GM12874 (cell line): Measurements from ENCODE around the gene KCNJ6.

ENCODE experiments used
- CTCF ChIP-seq: IDR thresholded peaks from 2 replicates; pipeline ENCODE4 v1.5.1; 2011; ENCODE audit warnings: low read depth, mild to moderate bottlenecking, control low read depth, low read length, moderate library complexity; ENCODE audit not compliant: insufficient read depth

KCNJ6 gene

DNA sequence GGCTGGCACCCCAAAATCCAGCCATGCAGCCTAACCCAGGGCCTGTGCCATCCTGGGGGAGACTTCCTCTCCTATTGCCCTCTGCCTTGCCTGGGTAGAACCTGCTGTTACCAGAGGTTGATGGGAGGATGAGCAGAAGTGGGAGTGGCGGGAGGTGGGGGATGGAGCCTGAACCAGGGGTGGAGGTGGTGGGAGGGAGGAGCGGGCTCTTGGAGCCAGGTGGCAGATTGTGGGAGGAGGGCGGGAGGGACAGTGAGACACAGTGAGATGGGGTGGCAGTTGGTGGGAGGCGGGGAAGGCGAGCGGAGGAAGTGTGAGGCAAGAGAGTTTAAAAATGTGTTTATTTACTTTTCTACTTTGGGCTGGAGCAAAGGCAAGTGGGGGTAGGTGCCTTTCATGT is 87.3 kb downstream of the KCNJ6 start:
- TF ChIP-seq CTCF = no peak

DNA sequence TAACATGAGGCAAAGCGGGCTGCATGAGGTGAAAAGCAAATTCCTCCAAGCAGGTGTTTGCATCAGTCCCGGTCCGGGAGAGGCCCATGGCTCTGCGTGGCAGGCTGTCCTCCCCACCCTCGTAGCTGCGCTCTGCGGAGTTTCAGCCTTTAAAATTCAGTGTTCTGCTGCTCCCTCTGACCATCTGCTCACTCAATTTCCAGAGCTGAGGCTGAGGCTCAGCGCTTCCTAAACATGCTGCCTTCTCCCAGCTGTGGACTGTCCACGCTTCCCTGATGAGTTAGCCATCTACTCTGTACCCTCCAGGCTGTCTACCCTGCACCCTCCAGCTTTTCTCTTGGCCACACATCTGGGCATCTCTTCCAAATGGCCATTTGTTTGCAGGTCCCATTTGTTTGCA is 87.7 kb downstream of the KCNJ6 start:
- TF ChIP-seq CTCF = no peak

- TF ChIP-seq CTCF = no peak
Observed at GRCh38 chr21:37827913-37828312, 88.3 kb downstream of the KCNJ6 start.

- TF ChIP-seq CTCF = no peak
Observed at GRCh38 chr21:37821786-37822450, 94.3 kb downstream of the KCNJ6 start.

- no peak for TF ChIP-seq CTCF
Observed at GRCh38 chr21:37821092-37821491, 95.2 kb downstream of the KCNJ6 start.

- TF ChIP-seq CTCF = no peak
Observed at GRCh38 chr21:37819372-37819771, 96.9 kb downstream of the KCNJ6 start.

GRCh38 chr21:37817242-37817641 is 99.0 kb downstream of the KCNJ6 start:
- TF ChIP-seq CTCF = no peak

GRCh38 chr21:37815893-37816292 is 100.4 kb downstream of the KCNJ6 start:
- TF ChIP-seq CTCF = no peak
